Epithelial cell of esophagus (primary cell): ENCODE measurements around the gene NAPSA.
"Not testable (repeated sequence)": the region's sequence is repeated elsewhere in the genome, so short reads cannot be mapped to it uniquely, and the experiment has no call there.

Experiments used
- DNase-seq: peaks from one replicate; pipeline ENCODE4 v3.0.0; 2010; ENCODE audit warnings: low read depth
- H3K4me3 ChIP-seq: 2 replicates; pipeline ENCODE4 v1.5.1; 2011; ENCODE audit warnings: mild to moderate bottlenecking, low read length, control low read depth
- TF ChIP-seq, protein P1 (sequence below): IDR thresholded peaks from 2 replicates; pipeline ENCODE4 v1.5.1; 2011; ENCODE audit warnings: low read depth, mild to moderate bottlenecking, low read length, control low read depth, inconsistent platforms; ENCODE audit not compliant: insufficient read depth; ENCODE audit errors: missing control alignments

The NAPSA gene

DNA sequence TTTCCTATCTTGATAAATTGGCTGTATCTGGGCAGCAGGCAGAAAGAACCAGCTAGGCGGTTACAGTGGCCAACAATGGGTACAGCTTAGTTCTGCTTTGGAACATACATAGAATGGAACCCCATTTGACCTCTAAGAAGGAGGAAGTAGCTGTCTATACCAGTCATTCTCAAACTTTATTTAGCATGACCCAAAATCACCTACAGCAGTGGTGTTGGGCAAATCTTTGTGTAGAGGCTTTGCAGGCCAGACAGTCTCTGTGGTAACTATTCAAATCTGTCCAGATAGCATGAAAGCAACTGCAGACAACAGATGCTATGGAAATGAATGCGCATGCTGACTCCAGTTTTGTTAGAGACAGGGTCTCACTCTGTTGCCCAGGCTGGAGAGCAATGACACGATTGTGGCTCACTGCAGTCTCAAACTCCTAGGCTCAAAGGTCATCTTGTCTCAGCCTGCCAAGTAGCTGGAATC, 24.3 kb downstream of the NAPSA start:
- H3K4me3 ChIP-seq: no peak overlapping the region
- no peak for DNase-seq
- TF ChIP-seq, protein P1, sequence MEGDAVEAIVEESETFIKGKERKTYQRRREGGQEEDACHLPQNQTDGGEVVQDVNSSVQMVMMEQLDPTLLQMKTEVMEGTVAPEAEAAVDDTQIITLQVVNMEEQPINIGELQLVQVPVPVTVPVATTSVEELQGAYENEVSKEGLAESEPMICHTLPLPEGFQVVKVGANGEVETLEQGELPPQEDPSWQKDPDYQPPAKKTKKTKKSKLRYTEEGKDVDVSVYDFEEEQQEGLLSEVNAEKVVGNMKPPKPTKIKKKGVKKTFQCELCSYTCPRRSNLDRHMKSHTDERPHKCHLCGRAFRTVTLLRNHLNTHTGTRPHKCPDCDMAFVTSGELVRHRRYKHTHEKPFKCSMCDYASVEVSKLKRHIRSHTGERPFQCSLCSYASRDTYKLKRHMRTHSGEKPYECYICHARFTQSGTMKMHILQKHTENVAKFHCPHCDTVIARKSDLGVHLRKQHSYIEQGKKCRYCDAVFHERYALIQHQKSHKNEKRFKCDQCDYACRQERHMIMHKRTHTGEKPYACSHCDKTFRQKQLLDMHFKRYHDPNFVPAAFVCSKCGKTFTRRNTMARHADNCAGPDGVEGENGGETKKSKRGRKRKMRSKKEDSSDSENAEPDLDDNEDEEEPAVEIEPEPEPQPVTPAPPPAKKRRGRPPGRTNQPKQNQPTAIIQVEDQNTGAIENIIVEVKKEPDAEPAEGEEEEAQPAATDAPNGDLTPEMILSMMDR: no peak

DNA sequence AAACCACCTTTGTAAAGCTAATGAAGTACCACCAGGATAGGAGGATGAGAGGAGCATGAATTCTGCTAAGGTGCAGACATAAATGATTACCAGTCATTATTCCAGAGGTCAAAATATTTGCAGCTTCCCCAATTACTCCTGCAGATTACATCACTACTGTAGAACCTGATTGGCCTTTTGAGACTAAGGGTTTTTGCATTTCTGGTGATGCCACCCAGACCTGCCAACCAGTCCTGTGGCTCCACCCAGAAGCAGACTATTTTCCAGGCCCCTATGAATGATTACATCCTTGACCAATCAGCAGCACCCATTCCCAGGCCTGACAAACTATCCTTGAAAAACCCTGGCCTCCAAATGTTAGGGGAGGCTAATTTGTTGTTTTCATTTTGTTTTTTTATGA, 25.1 kb downstream of the NAPSA start:
- no peak overlapping the region for H3K4me3 ChIP-seq
- DNase-seq: no peak
- TF ChIP-seq, protein P1: no peak

DNA sequence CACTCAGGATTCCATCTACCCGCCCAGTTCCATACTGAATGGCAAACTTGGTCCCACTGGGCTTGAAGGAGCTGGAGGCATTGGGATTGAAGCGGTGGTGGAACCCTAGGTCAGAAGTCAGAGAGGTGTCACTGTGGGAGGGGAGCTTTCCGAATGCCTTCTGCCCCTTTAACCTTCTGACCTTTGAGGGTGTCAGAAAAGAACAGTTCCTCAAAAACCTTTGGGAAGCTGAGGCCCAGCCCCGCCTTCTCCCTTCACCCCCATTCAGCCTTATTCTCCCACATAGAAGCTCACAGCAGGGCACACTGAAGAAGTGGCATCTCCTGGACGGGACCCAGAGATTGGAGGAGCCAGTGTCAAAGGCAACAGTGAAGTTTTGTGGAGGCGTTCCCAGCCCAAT, 28.4 kb downstream of the NAPSA start:
- DNase-seq, H3K4me3 ChIP-seq: not testable (repeated sequence)

DNA sequence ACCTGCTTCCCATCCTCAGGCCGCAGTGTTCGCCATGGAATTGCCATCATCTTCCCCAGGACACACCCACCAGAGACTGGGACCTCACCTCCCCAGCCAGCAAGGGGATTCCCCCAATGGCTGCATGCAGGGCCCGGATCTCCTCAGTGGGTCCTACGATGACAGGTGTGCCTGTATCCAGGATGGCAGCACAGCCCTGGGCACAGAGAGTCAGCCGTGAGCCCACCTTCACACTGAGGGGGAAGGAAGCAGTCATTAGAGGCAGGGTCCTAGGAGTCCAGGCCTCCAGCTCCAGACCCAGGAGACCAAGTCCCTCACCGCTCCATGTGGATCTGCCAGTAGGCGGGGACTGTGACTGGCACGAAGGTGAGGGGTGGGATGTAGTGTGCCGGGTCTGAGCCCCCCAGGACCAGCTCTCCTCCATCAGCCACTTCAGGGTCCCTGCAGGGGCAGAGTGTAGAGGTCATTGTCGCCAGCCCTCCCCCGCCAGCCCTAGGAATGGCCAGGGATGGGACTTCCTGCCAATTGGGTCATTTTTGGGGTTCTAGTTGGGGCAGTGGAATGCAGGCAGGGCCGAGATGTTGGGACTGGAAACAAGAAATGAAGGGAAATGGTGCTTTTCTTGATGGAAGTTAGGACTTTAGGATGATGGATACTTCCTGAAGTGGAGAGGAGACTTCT, 30.6 kb downstream of the NAPSA start:
- H3K4me3 ChIP-seq: no peak overlapping the region
- no peak for DNase-seq
- TF ChIP-seq, protein P1: no peak

DNA sequence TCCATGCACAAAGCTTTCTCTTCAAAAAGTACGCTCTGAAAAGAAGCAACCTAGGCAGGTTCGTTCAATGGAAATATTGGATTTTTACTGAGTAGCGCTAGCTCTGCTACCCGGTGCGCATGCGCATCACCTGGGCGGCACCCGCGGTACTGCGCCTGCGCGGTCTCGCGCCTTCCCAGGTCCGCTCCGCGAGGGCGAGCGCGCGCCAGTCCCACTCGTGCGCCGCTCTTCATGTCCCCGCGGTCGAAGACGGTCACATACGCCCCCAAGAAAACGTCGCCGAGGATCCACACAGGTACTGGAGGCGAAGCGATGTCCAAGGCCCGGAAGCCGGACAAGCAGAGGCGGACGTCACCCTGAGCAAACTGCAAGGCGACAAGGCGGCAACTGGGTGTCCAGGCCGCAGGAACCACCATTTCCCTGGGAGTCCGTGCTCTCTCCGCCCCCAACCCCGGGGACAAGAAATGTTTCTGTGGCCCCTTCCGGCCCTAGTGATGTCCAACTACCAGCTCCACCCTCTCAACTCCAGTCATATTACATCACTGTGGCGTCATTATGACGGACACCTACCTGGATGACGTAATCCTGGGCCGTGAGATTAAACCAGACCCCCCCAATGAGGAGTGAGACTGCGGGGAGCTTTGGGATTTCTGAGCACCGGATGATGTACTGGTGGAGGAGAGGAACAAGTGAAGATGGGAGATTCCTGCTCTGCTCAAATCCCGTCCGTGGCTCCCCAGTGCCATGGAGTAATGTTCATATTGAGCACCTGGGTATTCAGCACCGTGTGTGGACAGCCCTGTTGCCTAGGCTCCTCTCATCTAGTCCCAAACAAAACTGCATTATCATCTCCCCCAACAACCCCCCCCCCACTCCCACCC, 31.5 kb downstream of the NAPSA start:
- peak overlapping the region; percentile 41 for H3K4me3 ChIP-seq
- DNase-seq: peak; percentile 55
- TF ChIP-seq, protein P1: no peak

DNA sequence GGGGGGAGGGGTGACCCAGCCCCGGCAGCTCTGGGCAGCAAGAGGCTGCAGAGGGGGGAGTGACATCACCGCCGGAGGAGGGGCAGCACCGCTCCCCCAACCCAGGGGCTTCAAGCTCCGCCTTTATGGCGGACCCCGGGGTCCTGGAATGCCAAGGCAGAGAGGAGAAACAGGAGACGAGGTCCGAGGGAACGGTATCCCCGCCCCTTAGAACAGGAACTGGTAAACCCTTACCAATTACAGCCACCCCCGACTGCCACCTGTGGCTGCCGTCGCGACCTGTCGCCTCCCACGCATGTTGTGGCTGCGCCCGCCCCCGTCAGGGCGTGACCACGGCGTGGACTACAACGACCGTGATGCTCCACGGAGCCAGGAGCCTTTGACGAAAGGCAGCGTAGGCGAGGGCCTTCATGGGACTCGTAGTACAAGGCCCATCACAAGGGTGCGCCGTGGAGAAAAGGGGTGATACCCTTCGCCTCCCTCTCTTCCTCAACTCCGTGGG, 32.2 kb downstream of the NAPSA start:
- peak overlapping the region; percentile 41 for H3K4me3 ChIP-seq
- TF ChIP-seq, protein P1: peak; percentile 9
- DNase-seq: peak; percentile 81
